Esophagus squamous epithelium (tissue), 5 donors: Measurements from ENCODE around the gene CD55. TPM values are rescaled to one million over a fixed set of nuclear protein-coding genes. Genes with fewer than 3 reads are reported as not detected.

Experiments
- DNase-seq: peaks from one replicate; lab custom pipeline; 2025; lab: John Stamatoyannopoulos, UW
- H3K27ac ChIP-seq, 4 donors: fragments of 200-600 bp; sonication (generic); one replicate each; pipeline ENCODE4 v1.5.1; 2016 to 2019; ENCODE audit warnings: mild to moderate bottlenecking in 1 of 4
- H3K27me3 ChIP-seq, 4 donors: fragments of 200-600 bp; sonication (generic); 1 replicate in 3 of 4; 2 replicates in 1 of 4; pipeline versions ENCODE4 v1.5.1 to v1.6.0; 2017 to 2021; ENCODE audit warnings: antibody characterized with exemption in 1 of 4
- H3K36me3 ChIP-seq, 3 donors: fragments of 200-600 bp; sonication (generic); one replicate each; pipeline ENCODE4 v1.5.1; 2016 to 2019
- H3K4me1 ChIP-seq, 3 donors: fragments of 200-600 bp; sonication (generic); one replicate each; pipeline ENCODE4 v1.5.1; 2017 to 2019
- H3K4me3 ChIP-seq, 4 donors: fragments of 200-600 bp; sonication (generic); 1 replicate in 3 of 4; 2 replicates in 1 of 4; pipeline ENCODE4 v1.5.1; 2016 to 2019; ENCODE audit warnings: mild to moderate bottlenecking in 2 of 4, moderate library complexity in 1 of 4
- H3K9me3 ChIP-seq, 3 donors: fragments of 200-600 bp; sonication (generic); one replicate each; pipeline ENCODE4 v1.5.1; 2016 to 2019
- POLR2A ChIP-seq, 4 donors: fragments of 450-650 bp; IDR thresholded peaks; one replicate each; pipeline ENCODE4 v1.6.1; 2017; ENCODE audit warnings: antibody characterized with exemption in 4 of 4, mild to moderate bottlenecking in 4 of 4, moderate library complexity in 3 of 4
- WGBS, 2 donors: methylation state at CpG; one replicate each; pipeline ENCODE4 v1.1.5; 2018; 5-methylcytosine and 5-hydroxymethylcytosine counted together
- intact Hi-C: fragments of 100-400 bp; cut with DNase I; formaldehyde crosslinking; loops from one replicate; pipeline ENCODE4 v1.15.0; 2022
- total RNA-seq, 4 donors: library from RNA; depleted of rRNA; stranded (reverse); fragments of >200 nt; gene quantifications; one replicate each; pipeline ENCODE4 v1.1.0, GENCODE V29; 2016
- TF ChIP-seq, protein P1 (sequence below), 6 experiments: fragments of 450-650 bp in 4 of 6; fragments of 200-600 bp in 2 of 6; sonication (generic) in 2 of 6; IDR thresholded peaks; one replicate each; pipeline ENCODE4 v1.5.1; 2016 to 2019; ENCODE audit warnings: antibody characterized with exemption in 6 of 6, mild to moderate bottlenecking in 4 of 6, moderate library complexity in 4 of 6
- donor health status: DM: yes; HTN: yes; CAD: no.

Gene CD55
- total RNA-seq, 4 donors from 2014 or later: 36.5 to 100 (median 72.2) TPM

DNA sequence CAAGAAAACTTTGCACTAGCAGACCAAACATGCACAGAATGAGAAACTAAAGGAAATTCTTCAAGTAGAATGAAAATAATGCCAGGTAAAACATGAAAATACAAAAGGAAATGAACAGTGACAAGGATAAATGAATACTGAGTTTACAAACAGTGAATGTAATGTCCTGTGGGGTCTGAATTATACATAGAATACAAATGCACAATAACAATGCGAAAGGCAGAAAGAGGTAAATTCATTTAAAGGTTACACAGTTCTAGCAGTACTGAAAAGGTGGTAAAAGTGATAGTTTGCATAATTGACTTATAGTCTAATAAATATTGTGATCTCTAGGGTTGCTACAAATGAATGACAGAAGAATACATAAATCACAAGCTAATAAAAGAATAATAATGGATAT lies 12.9 kb downstream of the CD55 start:
- no peaks in the 10 kb centered on the region for H3K9me3 ChIP-seq
- WGBS, 2 donors: 96 to 100% methylated on average over 1 of the region's 1 CpG
- H3K4me3 ChIP-seq: no peak overlapping the region
- H3K27ac ChIP-seq: no peak overlapping the region
- H3K4me1 ChIP-seq: peaks cover 0 to 3% (median 0%) of the 10 kb centered on the region in 3 donors
- TF ChIP-seq, protein P1, sequence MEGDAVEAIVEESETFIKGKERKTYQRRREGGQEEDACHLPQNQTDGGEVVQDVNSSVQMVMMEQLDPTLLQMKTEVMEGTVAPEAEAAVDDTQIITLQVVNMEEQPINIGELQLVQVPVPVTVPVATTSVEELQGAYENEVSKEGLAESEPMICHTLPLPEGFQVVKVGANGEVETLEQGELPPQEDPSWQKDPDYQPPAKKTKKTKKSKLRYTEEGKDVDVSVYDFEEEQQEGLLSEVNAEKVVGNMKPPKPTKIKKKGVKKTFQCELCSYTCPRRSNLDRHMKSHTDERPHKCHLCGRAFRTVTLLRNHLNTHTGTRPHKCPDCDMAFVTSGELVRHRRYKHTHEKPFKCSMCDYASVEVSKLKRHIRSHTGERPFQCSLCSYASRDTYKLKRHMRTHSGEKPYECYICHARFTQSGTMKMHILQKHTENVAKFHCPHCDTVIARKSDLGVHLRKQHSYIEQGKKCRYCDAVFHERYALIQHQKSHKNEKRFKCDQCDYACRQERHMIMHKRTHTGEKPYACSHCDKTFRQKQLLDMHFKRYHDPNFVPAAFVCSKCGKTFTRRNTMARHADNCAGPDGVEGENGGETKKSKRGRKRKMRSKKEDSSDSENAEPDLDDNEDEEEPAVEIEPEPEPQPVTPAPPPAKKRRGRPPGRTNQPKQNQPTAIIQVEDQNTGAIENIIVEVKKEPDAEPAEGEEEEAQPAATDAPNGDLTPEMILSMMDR (IDR thresholded peaks at IDR 0.05): no peak
- no peak for TF ChIP-seq POLR2A (IDR thresholded peaks at IDR 0.05)
- peaks cover 0 to 78% (median 5%) of the 10 kb centered on the region in 3 donors for H3K36me3 ChIP-seq
- intact Hi-C loops: no loop called here
- no peaks in the 10 kb centered on the region for H3K27me3 ChIP-seq
- DNase-seq: no peak

DNA sequence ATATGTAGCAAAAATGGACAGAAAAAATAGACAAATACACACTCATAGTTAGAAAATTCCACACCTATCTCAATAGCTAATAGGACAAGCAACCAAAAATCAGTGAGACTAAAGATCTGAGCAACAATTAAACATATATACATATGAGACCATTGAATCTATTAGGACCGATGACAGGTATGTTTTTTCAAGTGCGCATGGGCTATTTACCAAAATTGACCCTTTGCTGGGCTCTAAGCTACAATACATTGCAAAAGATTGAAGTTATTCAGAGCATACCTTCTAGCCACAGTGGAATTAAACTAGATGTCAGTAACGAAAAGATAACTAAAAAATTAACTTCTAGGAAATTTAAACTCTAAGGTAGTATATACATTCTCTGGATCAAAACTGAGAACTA lies 13.7 kb downstream of the CD55 start:
- Histone ChIP-seq H3K4me3 (no peak overlapping the region), H3K36me3 (peaks cover 0 to 78% (median 5%) of the 10 kb centered on the region in 3 donors), H3K27me3 (no peaks in the 10 kb centered on the region), H3K4me1 (peaks cover 0 to 3% (median 0%) of the 10 kb centered on the region in 3 donors), H3K27ac (peak overlapping the region in 1 of 4 donors; percentile 53), H3K9me3 (no peaks in the 10 kb centered on the region)
- TF ChIP-seq, protein P1 (IDR thresholded peaks at IDR 0.05): no peak
- no peak for TF ChIP-seq POLR2A (IDR thresholded peaks at IDR 0.05)
- 92 to 96% methylated on average over 3 of the region's 3 CpGs for WGBS, 2 donors
- intact Hi-C loops: no loop called here
- DNase-seq: no peak

DNA sequence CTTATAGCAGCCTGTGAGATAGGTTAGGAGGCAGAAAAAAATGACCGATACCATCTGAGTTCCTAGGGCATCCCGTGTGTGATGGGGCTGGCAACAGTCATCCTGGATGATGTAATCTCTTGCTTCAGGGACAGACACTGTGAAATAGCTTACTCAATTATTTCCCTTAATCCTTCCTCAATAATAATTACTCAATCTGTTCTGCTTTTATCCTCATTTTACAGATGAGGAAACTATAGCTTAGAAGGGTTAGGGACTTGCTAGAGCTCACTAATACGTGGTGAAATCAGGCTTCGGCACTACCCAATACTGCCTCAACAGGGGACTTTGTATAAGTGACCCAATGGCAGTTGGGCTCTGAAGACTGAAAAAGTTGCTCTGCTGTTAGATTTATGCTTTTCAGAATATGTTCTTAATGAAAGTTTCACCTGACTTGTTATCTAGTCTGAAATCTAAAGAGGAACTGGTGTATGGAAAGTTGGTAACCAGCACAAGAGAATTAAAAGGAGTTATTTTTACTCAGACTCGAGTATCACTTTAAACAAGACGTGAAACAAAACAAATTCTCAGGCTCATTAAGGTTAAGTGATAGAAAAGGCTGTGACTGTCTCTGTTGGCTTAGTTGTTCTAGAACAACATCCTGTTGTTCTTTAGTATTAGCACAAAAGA lies 14.4 kb downstream of the CD55 start:
- Histone ChIP-seq H3K9me3 (no peaks in the 10 kb centered on the region), H3K4me3 (no peak overlapping the region), H3K4me1 (peaks cover 0 to 3% (median 0%) of the 10 kb centered on the region in 3 donors), H3K27me3 (no peaks in the 10 kb centered on the region), H3K27ac (peak overlapping the region in 3 of 4 donors; percentile 13 to 53 (median 48)), H3K36me3 (peaks cover 0 to 78% (median 5%) of the 10 kb centered on the region in 3 donors)
- WGBS, 2 donors: 46 to 49% methylated on average over 6 of the region's 6 CpGs
- TF ChIP-seq, protein P1 (IDR thresholded peaks at IDR 0.05): peak in 1 of 6 experiments; percentile 26
- no peak for TF ChIP-seq POLR2A (IDR thresholded peaks at IDR 0.05)
- intact Hi-C loops: no loop called here
- no peak for DNase-seq

DNA sequence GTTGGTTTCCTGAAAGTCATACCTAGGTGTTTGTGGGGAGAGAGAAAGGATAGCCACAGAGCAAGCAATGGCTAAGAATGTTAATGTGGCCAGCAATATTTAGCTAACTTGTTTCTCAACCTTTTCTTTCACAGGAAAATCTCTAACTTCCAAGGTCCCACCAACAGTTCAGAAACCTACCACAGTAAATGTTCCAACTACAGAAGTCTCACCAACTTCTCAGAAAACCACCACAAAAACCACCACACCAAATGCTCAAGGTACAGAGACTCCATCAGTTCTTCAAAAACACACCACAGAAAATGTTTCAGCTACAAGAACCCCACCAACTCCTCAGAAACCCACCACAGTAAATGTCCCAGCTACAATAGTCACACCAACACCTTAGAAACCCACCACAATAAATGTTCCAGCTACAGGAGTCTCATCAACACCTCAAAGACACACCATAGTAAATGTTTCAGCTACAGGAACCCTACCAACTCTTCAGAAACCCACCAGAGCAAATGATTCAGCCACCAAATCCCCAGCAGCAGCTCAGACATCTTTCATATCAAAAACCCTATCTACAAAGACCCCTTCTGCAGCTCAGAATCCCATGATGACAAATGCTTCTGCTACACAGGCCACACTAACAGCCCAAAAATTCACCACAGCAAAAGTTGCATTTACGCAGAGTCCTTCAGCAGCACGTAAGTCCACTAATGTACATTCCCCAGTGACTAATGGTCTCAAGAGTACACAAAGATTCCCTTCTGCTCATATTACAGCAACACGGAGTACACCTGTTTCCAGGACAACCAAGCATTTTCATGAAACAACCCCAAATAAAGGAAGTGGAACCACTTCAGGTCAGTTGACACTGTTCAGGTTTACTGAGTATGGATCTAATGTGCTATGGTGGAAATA lies 15.3 kb downstream of the CD55 start:
- H3K4me1 ChIP-seq: peaks cover 0 to 3% (median 0%) of the 10 kb centered on the region in 3 donors
- H3K36me3 ChIP-seq: peaks cover 0 to 78% (median 5%) of the 10 kb centered on the region in 3 donors
- no peak for DNase-seq
- H3K9me3 ChIP-seq: no peaks in the 10 kb centered on the region
- H3K27ac ChIP-seq: peak overlapping the region in 2 of 4 donors; percentile 13 to 53
- TF ChIP-seq, protein P1 (IDR thresholded peaks at IDR 0.05): no peak
- TF ChIP-seq POLR2A (IDR thresholded peaks at IDR 0.05): no peak
- H3K27me3 ChIP-seq: no peaks in the 10 kb centered on the region
- intact Hi-C loops: no loop called here
- H3K4me3 ChIP-seq: no peak overlapping the region
- WGBS, 2 donors: 47 to 58% methylated on average over 3 of the region's 3 CpGs
